Type B pancreatic cell (in vitro differentiated cells): Measurements from ENCODE around the gene SDCCAG8. TPM values are rescaled to one million over a fixed set of nuclear protein-coding genes. Genes with fewer than 3 reads are reported as not detected.

Source experiments
- DNase-seq: peaks from one replicate; pipeline ENCODE4 v3.0.0; 2021; ENCODE audit warnings: mixed read lengths; ENCODE audit not compliant: unreplicated experiment; ENCODE audit errors: extremely low spot score
- H3K27ac Mint-ChIP-seq: 2 replicates; pipeline ENCODE4 v1.8.0; 2021; ENCODE audit warnings: mild to moderate bottlenecking, mixed read lengths
- H3K27me3 Mint-ChIP-seq: 2 replicates; pipeline ENCODE4 v1.8.0; 2021; ENCODE audit warnings: mixed read lengths
- H3K36me3 Mint-ChIP-seq: 2 replicates; pipeline ENCODE4 v1.8.0; 2021; ENCODE audit warnings: mixed read lengths
- H3K4me1 Mint-ChIP-seq: one replicate; pipeline ENCODE4 v1.8.0; 2021; ENCODE audit warnings: mixed read lengths; ENCODE audit not compliant: unreplicated experiment
- H3K4me3 Mint-ChIP-seq: 2 replicates; pipeline ENCODE4 v1.8.0; 2021; ENCODE audit warnings: mild to moderate bottlenecking, mixed read lengths
- H3K9me3 Mint-ChIP-seq: 2 replicates; pipeline ENCODE4 v1.8.0; 2021; ENCODE audit warnings: mixed read lengths
- total RNA-seq: library from RNA; stranded (reverse); gene quantifications from 2 replicates; pipeline ENCODE4 v1.2.1, GENCODE V29; 2021; ENCODE audit warnings: low replicate concordance
- TF ChIP-seq, protein P1 (sequence below): fragments of 200-600 bp; sonication (generic); conservative IDR thresholded peaks from 2 replicates; pipeline ENCODE4 v1.5.0; 2021; ENCODE audit warnings: antibody characterized with exemption, mild to moderate bottlenecking

Gene SDCCAG8
- total RNA-seq, 1 donor from 2014 or later = 26.0 TPM

DNA sequence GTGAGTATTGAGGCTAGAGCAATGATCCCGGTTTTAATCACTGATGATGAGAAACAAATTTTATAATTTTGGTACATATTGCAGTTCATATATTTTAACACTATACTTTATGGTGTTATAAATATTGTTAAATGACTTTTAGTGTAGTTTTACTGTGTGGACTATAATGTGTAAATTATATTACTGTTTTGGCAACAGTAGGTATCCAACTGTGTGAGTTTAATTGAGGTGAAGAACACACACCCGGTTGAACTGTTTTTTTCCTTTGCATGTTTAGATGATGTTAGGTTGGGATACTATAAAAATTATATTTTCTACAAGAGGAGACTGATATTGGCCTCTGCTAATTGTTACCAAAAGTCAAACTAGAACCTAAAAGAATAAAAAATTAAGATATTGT, 166.5 kb downstream of the SDCCAG8 start:
- Mint-ChIP-seq H3K27ac (no peak overlapping the region), H3K4me3 (no peak overlapping the region), H3K9me3 (no peaks in the 10 kb centered on the region), H3K36me3 (peaks cover 7% of the 10 kb centered on the region), H3K27me3 (no peaks in the 10 kb centered on the region), H3K4me1 (peaks cover 11% of the 10 kb centered on the region)
- DNase-seq = no peak
- TF ChIP-seq, protein P1, sequence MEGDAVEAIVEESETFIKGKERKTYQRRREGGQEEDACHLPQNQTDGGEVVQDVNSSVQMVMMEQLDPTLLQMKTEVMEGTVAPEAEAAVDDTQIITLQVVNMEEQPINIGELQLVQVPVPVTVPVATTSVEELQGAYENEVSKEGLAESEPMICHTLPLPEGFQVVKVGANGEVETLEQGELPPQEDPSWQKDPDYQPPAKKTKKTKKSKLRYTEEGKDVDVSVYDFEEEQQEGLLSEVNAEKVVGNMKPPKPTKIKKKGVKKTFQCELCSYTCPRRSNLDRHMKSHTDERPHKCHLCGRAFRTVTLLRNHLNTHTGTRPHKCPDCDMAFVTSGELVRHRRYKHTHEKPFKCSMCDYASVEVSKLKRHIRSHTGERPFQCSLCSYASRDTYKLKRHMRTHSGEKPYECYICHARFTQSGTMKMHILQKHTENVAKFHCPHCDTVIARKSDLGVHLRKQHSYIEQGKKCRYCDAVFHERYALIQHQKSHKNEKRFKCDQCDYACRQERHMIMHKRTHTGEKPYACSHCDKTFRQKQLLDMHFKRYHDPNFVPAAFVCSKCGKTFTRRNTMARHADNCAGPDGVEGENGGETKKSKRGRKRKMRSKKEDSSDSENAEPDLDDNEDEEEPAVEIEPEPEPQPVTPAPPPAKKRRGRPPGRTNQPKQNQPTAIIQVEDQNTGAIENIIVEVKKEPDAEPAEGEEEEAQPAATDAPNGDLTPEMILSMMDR = no peak

DNA sequence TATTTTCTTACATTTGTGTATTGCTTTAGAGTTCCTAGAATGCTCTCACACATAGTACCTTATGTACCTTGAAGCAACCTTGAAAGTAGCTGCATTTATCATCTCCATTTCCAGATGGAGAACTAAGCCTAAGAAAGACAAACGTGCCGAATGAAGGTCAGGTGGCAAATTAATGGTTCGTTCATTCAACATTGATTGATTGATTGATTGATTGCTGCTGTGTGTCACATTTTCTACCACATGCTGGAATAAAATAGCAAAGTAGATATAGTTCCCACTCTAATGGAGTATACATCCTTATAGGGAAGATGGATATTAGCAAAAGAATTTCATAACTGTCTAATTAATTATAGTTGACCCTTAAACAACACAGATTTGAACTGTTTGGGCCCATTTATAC, 172.2 kb downstream of the SDCCAG8 start:
- peaks cover 15% of the 10 kb centered on the region for H3K36me3 Mint-ChIP-seq
- DNase-seq = no peak
- TF ChIP-seq, protein P1 = no peak
- H3K27me3 Mint-ChIP-seq = no peaks in the 10 kb centered on the region
- peaks cover 7% of the 10 kb centered on the region for H3K4me1 Mint-ChIP-seq
- H3K9me3 Mint-ChIP-seq = no peaks in the 10 kb centered on the region
- no peak overlapping the region for H3K4me3 Mint-ChIP-seq
- H3K27ac Mint-ChIP-seq = no peak overlapping the region

DNA sequence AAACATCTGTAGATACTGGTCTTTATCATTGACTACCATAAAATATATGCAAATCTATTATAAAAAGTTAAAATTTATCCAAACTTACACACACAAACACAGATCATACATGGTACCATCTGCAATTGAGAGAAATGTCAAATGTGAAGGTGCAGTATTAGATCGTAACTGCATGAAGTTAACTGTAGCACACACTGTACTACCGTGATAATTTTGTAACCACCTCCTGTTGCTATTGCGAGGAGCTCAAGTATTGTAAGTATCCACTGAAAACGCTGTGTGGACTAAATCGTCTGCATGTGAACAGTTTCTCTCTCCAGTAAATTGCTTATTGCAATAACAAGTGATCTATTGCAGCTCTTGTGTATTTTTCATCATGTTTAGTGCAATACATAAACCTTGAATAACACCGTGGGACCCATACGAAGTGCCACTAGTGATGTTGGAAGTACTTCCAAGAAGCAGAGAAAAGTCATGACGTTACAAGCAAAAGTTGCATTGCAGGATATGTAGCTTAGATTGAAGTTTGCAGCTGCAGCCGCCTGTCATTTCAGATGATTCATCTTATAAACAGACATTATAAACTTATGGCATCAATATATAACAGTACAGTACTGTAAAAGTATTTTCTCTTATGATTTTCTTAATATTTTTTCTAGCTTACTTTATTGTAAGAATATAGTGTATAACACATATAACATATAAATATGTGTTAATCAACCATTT, 172.9 kb downstream of the SDCCAG8 start:
- Mint-ChIP-seq H3K27me3 (no peaks in the 10 kb centered on the region), H3K4me1 (peaks cover 13% of the 10 kb centered on the region), H3K4me3 (no peak overlapping the region), H3K27ac (no peak overlapping the region), H3K36me3 (peaks cover 15% of the 10 kb centered on the region), H3K9me3 (no peaks in the 10 kb centered on the region)
- TF ChIP-seq, protein P1 = no peak
- DNase-seq = no peak

DNA sequence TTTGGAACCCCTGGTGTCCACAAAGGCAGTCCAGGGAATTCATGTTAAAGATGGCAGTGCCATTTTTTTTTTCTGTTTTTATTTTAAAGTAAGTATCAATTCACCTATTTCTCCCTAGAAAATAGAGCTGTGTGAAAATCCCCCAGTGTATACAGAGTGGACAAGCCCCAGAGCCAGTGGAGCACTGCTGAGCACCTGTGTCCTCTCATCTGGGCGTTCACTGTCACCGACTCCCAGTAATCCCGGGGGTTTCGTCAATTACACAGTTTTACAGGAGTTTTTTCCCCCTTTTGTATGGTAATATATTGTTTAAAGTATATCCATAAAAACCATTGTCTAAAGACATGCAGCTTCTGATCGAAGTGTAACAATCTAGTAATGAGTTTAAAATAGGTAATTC, 175.8 kb downstream of the SDCCAG8 start:
- TF ChIP-seq, protein P1 = no peak
- peaks cover 16% of the 10 kb centered on the region for H3K4me1 Mint-ChIP-seq
- H3K27me3 Mint-ChIP-seq = no peaks in the 10 kb centered on the region
- H3K9me3 Mint-ChIP-seq = no peaks in the 10 kb centered on the region
- no peak for DNase-seq
- H3K36me3 Mint-ChIP-seq = peaks cover 14% of the 10 kb centered on the region
- no peak overlapping the region for H3K27ac Mint-ChIP-seq
- H3K4me3 Mint-ChIP-seq = no peak overlapping the region

DNA sequence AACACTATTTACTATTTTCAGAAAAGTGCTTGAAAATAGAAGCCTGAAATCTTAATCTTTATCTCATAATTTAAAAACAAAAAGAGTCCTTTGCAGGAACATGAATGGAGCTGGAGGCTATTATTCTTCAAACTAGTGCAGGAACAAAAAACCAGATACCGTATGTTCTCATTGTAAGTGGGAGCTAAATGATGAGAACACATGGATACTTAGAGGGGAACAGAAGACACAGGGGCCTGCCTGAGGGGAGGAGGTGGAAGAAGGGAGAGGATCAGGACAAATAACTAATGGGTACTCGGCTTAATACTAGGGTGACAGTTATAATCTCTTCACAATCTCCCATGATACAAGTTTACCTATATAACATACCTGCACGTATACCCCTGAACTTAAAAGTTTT, 176.3 kb downstream of the SDCCAG8 start:
- DNase-seq = no peak
- TF ChIP-seq, protein P1 = no peak
- Mint-ChIP-seq H3K4me1 (peaks cover 16% of the 10 kb centered on the region), H3K9me3 (no peaks in the 10 kb centered on the region), H3K27me3 (no peaks in the 10 kb centered on the region), H3K27ac (no peak overlapping the region), H3K36me3 (peaks cover 14% of the 10 kb centered on the region), H3K4me3 (no peak overlapping the region)
